ENCODE measurements around the gene SLC17A5.
A peak's percentile ranks its signal among the peaks of the same experiment; 100 is the strongest.
"Not testable (repeated sequence)": the region's sequence is repeated elsewhere in the genome, so short reads cannot be mapped to it uniquely, and the experiment has no call there.

Gene SLC17A5

GRCh38 chr6:73653571-73654424 lies at the start of gene SLC17A5:
Gene SLC17A5, minus strand, starts transcription at chr6:73653992. Its CDS starts 106 bp downstream, at chr6:73653886.
- peak; percentile 93 for DNase-seq

- no peak for DNase-seq
These were observed 49.7 kb upstream of the SLC17A5 start for GRCh38 chr6:73703466-73703865.

- DNase-seq: no peak
These were observed 48.7 kb upstream of the SLC17A5 start for GRCh38 chr6:73702444-73702843.

- DNase-seq: no peak
These were observed 46.1 kb upstream of the SLC17A5 start for GRCh38 chr6:73699676-73700459.

- DNase-seq: no peak
These were observed 43.3 kb upstream of the SLC17A5 start for GRCh38 chr6:73696966-73697655.

GRCh38 chr6:73695619-73696421 lies 42.0 kb upstream of the SLC17A5 start, which contains the start of gene CD109:
Gene CD109, plus strand, starts transcription at chr6:73696203. Its CDS starts 13 bp downstream, at chr6:73696216.
- peak; percentile 86 for DNase-seq

GRCh38 chr6:73694711-73695411 lies 41.1 kb upstream of the SLC17A5 start:
- peak; percentile 75 for DNase-seq

GRCh38 chr6:73691512-73691911 lies 37.7 kb upstream of the SLC17A5 start:
- DNase-seq: peak; percentile 38

- no peak for DNase-seq
These were observed 36.3 kb upstream of the SLC17A5 start for GRCh38 chr6:73690056-73690455.

GRCh38 chr6:73688351-73688750 lies 34.6 kb upstream of the SLC17A5 start:
- no peak for DNase-seq

GRCh38 chr6:73683574-73683973 lies 29.8 kb upstream of the SLC17A5 start:
- DNase-seq: not testable (repeated sequence)

- DNase-seq: no peak
These were observed 26.6 kb upstream of the SLC17A5 start for GRCh38 chr6:73680289-73680918.

- DNase-seq: not testable (repeated sequence)
These were observed 26.1 kb upstream of the SLC17A5 start for GRCh38 chr6:73679846-73680245.

GRCh38 chr6:73679009-73679408 lies 25.2 kb upstream of the SLC17A5 start:
- no peak for DNase-seq

- DNase-seq: peak; percentile 64
These were observed 21.8 kb upstream of the SLC17A5 start for GRCh38 chr6:73675466-73676098.

GRCh38 chr6:73671911-73672685 lies 18.3 kb upstream of the SLC17A5 start:
- DNase-seq: no peak

- no peak for DNase-seq
These were observed 15.2 kb upstream of the SLC17A5 start for GRCh38 chr6:73669005-73669404.

GRCh38 chr6:73667798-73668197 lies 14.0 kb upstream of the SLC17A5 start:
- no peak for DNase-seq

- no peak for DNase-seq
These were observed 12.6 kb upstream of the SLC17A5 start for GRCh38 chr6:73666393-73666792.
